Measurements from ENCODE around the gene KASH5. TPM values are rescaled to one million over a fixed set of nuclear protein-coding genes. Genes with fewer than 3 reads are reported as not detected.

The KASH5 gene
- total and polyA plus RNA-seq, 2 of the 13 experiments (the other 11 are each of a cell fraction or from before 2014, with no cell fraction given) = not detected

- H3K9me3 ChIP-seq (ENCODE audit: low read length) = no peaks in the 10 kb centered on the region
- H3K79me2 ChIP-seq (ENCODE audit: insufficient read depth, low read length) = no peaks in the 10 kb centered on the region
- H3K27ac ChIP-seq (ENCODE audit: extremely low read length, insufficient read depth, low read length) = peak within 1 kb of the TSS; percentile 57
- ChIA-PET POLR2A (interaction anchor here (0.6 to 2.0 kb wide), 7 partner anchors 14 to 1008 kb away, joined by 3 to 6 read pairs (median 3); partner anchors contain the start of genes ALDH16A1 and PIH1D1), CTCF (ENCODE audit: low intra/inter-chr PET ratio, low total read pairs) (no interaction called here)
- 3% methylated on average over 28 of the region's 52 CpGs for WGBS (ENCODE audit: low lambda C conversion rate)
- DNase-seq (ENCODE audit: low spot score) = peak; percentile 32
- H4K20me1 ChIP-seq (ENCODE audit: insufficient read depth, low read length) = no peaks in the 10 kb centered on the region
- in situ Hi-C loops (cut with HindIII; ENCODE audit: extremely low pct_ligation_motif_present, low pct_unique_long_range_greater_than_20kb) = no loop called here
- peak within 1 kb of the TSS; percentile 67 to 88 (median 87) for H3K4me3 ChIP-seq (replicated peaks in 1 of 3; ENCODE audit: insufficient read depth in 1 of 3, low read depth in 2 of 3, low read length in 3 of 3)
- peaks cover 1 to 4% of the 10 kb centered on the region in 2 experiments; a peak in 1 of 5 replicates for H3K36me3 ChIP-seq (replicated peaks in 1 of 2; ENCODE audit: control insufficient read depth in 1 of 2, insufficient read depth in 2 of 2, low read length in 2 of 2)
- peak within 1 kb of the TSS; percentile 98 for H3K4me2 ChIP-seq (ENCODE audit: low read depth, low read length)
- ATAC-seq = peak; percentile 19
- intact Hi-C loops (cut with micrococcal nuclease; ENCODE audit: unreplicated experiment) = no loop called here
- H3K9ac ChIP-seq (ENCODE audit: insufficient read depth, low read depth, low read length) = peak within 1 kb of the TSS; percentile 80
- H3K4me1 ChIP-seq (ENCODE audit: insufficient read depth, low read length) = peaks cover 25% of the 10 kb centered on the region
- no peak within 1 kb of the TSS for H2AFZ ChIP-seq (ENCODE audit: low read length)
- BruUV-seq (replicated peaks) = no TSS peak
- no peak for FAIRE-seq
- H3K27me3 ChIP-seq (ENCODE audit: control insufficient read depth in 1 of 2, insufficient read depth in 2 of 2, low read length in 2 of 2) = no peaks in the 10 kb centered on the region
- no peak for TF ChIP-seq AGO1 (IDR thresholded peaks at IDR 0.05; ENCODE audit: low read depth, low read length, poor library complexity, severe bottlenecking)
- peak; percentile 39 for TF ChIP-seq HNRNPK (IDR thresholded peaks at IDR 0.05; ENCODE audit: low read depth, low read length, poor library complexity, severe bottlenecking)
- no peak for TF ChIP-seq KLF6 (CRISPR knock-in tag; IDR thresholded peaks at IDR 0.05)
- peak; percentile 29; the same call in 1 of the 2 replicates for TF ChIP-seq YEATS4 (CRISPR knock-in tag; IDR thresholded peaks at IDR 0.05; ENCODE audit: borderline replicate concordance)
- peak; percentile 22; the same call in 1 of the 2 replicates for TF ChIP-seq ZFX (CRISPR knock-in tag; IDR thresholded peaks at IDR 0.05; ENCODE audit: low read depth)
- TF ChIP-seq PHF8 (CRISPR knock-in tag; IDR thresholded peaks at IDR 0.05) = peak; percentile 19; the same call in 1 of the 2 replicates
- TF ChIP-seq ZNF558 (CRISPR knock-in tag; IDR thresholded peaks at IDR 0.05; ENCODE audit: borderline replicate concordance) = 0 out of 2 replicates have a peak, but pooled peaks have one; percentile 58
- TF ChIP-seq LCORL (IDR thresholded peaks at IDR 0.05) = no peak
- TF ChIP-seq LCORL (CRISPR knock-in tag; IDR thresholded peaks at IDR 0.05) = peak; percentile 46
- no peak for TF ChIP-seq WIZ (CRISPR knock-in tag; IDR thresholded peaks at IDR 0.05)
- no peak for TF ChIP-seq DR1 (CRISPR knock-in tag; IDR thresholded peaks at IDR 0.05)
- TF ChIP-seq AGO2 (optimal IDR thresholded peaks at IDR 0.05; ENCODE audit: low read depth, low read length) = peak; percentile 63
- TF ChIP-seq ZNF563 (CRISPR knock-in tag; IDR thresholded peaks at IDR 0.05) = peak; percentile 49; the same call in 1 of the 2 replicates
- 0 out of 2 replicates have a peak, but pooled peaks have one; percentile 6 for TF ChIP-seq KDM5A (IDR thresholded peaks at IDR 0.05; ENCODE audit: borderline replicate concordance, low read length)
- TF ChIP-seq ZNF274 (CRISPR knock-in tag; IDR thresholded peaks at IDR 0.05) = 0 out of 2 replicates have a peak, but pooled peaks have one; percentile 3
- peak; percentile 42 for TF ChIP-seq HNRNPLL (IDR thresholded peaks at IDR 0.05; ENCODE audit: low read depth, low read length, poor library complexity, severe bottlenecking)
- peak; percentile 46; the same call in 1 of the 2 replicates for TF ChIP-seq ZNF687 (CRISPR knock-in tag; IDR thresholded peaks at IDR 0.05)
- TF ChIP-seq ZSCAN29 (CRISPR knock-in tag; conservative IDR thresholded peaks at IDR 0.05) = 0 out of 2 replicates have a peak, but pooled peaks have one; percentile 7
These were observed 25.8 kb upstream of the KASH5 start, which contains the start of gene TEAD2 for GRCh38 chr19:49362048-49362928. Gene TEAD2 (minus strand): TSS chr19:49362416. CDS start chr19:49360075, 2,341 bp downstream.

All from HepG2 (cell line).